GM23248 (cell line): ENCODE data around the gene HOXA6. TPM values are rescaled to one million over a fixed set of nuclear protein-coding genes. Genes with fewer than 3 reads are reported as not detected.
A peak's percentile ranks its signal among the peaks of the same experiment; 100 is the strongest.

Source experiments
- DNase-seq: peaks from one replicate; pipeline ENCODE4 v3.0.0-alpha.2; 2015
- H2AFZ ChIP-seq: fragments of 200-600 bp; sonication (generic); 2 replicates; pipeline ENCODE4 v1.6.1; 2016; ENCODE audit warnings: antibody characterized with exemption
- H3F3A ChIP-seq: fragments of 200-600 bp; sonication (generic); 2 replicates; pipeline ENCODE4 v1.6.1; 2016; ENCODE audit warnings: mild to moderate bottlenecking, antibody characterized with exemption, mixed run types; ENCODE audit not compliant: insufficient read depth
- H3K27ac ChIP-seq: fragments of 200-600 bp; sonication (generic); 2 replicates; pipeline ENCODE4 v1.5.1; 2016; ENCODE audit warnings: mild to moderate bottlenecking
- H3K27me3 ChIP-seq: fragments of 200-600 bp; sonication (generic); replicated peaks from 2 replicates; pipeline ENCODE4 v1.6.1; 2016; ENCODE audit warnings: mild to moderate bottlenecking; ENCODE audit not compliant: insufficient read depth
- H3K36me3 ChIP-seq: fragments of 200-600 bp; sonication (generic); 2 replicates; pipeline ENCODE4 v1.6.1; 2016; ENCODE audit warnings: low read depth, mild to moderate bottlenecking
- H3K4me1 ChIP-seq: fragments of 200-600 bp; sonication (generic); 2 replicates; pipeline ENCODE4 v1.6.1; 2016; ENCODE audit warnings: mild to moderate bottlenecking; ENCODE audit not compliant: insufficient read depth
- H3K4me2 ChIP-seq: fragments of 200-600 bp; sonication (generic); one replicate; pipeline ENCODE4 v1.6.1; 2016; ENCODE audit warnings: mild to moderate bottlenecking; ENCODE audit not compliant: unreplicated experiment
- H3K4me3 ChIP-seq: fragments of 200-600 bp; sonication (generic); 2 replicates; pipeline ENCODE4 v1.5.1; 2016; ENCODE audit warnings: mild to moderate bottlenecking
- H3K79me2 ChIP-seq: fragments of 200-600 bp; sonication (generic); 2 replicates; pipeline ENCODE4 v1.6.1; 2016; ENCODE audit warnings: mild to moderate bottlenecking; ENCODE audit not compliant: insufficient read depth
- H3K9ac ChIP-seq: fragments of 200-600 bp; sonication (generic); 2 replicates; pipeline ENCODE4 v1.6.1; 2016; ENCODE audit warnings: mild to moderate bottlenecking
- H3K9me2 ChIP-seq: fragments of 200-600 bp; sonication (generic); 2 replicates; pipeline ENCODE4 v1.6.1; 2016; ENCODE audit warnings: mixed run types, mild to moderate bottlenecking, moderate library complexity; ENCODE audit not compliant: insufficient read depth
- H3K9me3 ChIP-seq: fragments of 200-600 bp; sonication (generic); one replicate; pipeline ENCODE4 v1.6.1; 2017; ENCODE audit warnings: low read depth
- H4K20me1 ChIP-seq: fragments of 200-600 bp; sonication (generic); 2 replicates; pipeline ENCODE4 v1.6.0; 2016; ENCODE audit not compliant: insufficient read depth
- EZH2 ChIP-seq: fragments of 200-600 bp; sonication (generic); IDR thresholded peaks from 2 replicates; pipeline ENCODE4 v1.6.1; 2018; ENCODE audit warnings: antibody characterized with exemption, mild to moderate bottlenecking; ENCODE audit not compliant: insufficient read depth, poor library complexity, severe bottlenecking
- EZH2phosphoT487 ChIP-seq: fragments of 200-600 bp; sonication (generic); IDR thresholded peaks from 2 replicates; pipeline ENCODE4 v1.6.1; 2018; ENCODE audit warnings: antibody characterized with exemption, moderate library complexity, mild to moderate bottlenecking, low read depth; ENCODE audit not compliant: insufficient read depth
- WGBS, 2 experiments: methylation state at CpG; one replicate each; pipeline ENCODE4 v1.1.6; 2015 to 2017; ENCODE audit warnings: low lambda C conversion rate in 2 of 2, low coverage in 1 of 2; ENCODE audit errors: missing lambda C conversion rate in 2 of 2; 5-methylcytosine and 5-hydroxymethylcytosine counted together
- in situ Hi-C: fragments of 300-500 bp; cut with MboI; formaldehyde crosslinking; loops from 2 replicates; pipeline ENCODE4 v1.15.0; 2020
- polyA plus RNA-seq: library from polyadenylated mRNA; unstranded; fragments of >200 nt; fragmentation: Nextera tagmentation; extraction: Ambion mirVana; gene quantifications from 2 replicates; pipeline ENCODE4 v1.2.1, GENCODE V29; 2016
- total RNA-seq: library from RNA; depleted of rRNA; stranded (reverse); fragments of >200 nt; shearing (Covaris generic); gene quantifications from 2 replicates; pipeline ENCODE4 v1.2.3, GENCODE V29; 2014

Gene HOXA6
- total and polyA plus RNA-seq, 2 experiments from 2014 or later, result 3.2 to 3.5 TPM

DNA sequence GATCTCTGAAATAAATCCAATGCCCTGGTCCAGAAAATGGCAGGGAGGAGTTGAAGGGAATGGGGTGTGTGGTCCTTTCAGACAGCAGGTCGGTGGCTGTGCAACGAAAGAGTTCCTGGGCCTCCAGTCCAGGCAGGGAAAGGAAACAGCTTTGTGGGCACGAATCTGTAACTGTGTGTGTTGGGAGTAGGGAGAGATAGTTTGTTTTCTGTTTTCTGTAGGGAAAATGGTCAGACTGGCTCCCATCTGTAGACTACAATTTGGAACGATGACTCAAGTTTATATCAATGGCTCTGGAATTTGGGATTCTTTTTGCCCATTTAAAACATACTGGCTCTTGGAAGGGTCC lies 20.3 kb upstream of the HOXA6 start:
- in situ Hi-C loops, result loop anchor here (10.0 kb wide), 1 partner anchor 973 kb away; no protein-coding TSS in a partner anchor
- peak overlapping the region; percentile 83 for H3K4me3 ChIP-seq

DNA sequence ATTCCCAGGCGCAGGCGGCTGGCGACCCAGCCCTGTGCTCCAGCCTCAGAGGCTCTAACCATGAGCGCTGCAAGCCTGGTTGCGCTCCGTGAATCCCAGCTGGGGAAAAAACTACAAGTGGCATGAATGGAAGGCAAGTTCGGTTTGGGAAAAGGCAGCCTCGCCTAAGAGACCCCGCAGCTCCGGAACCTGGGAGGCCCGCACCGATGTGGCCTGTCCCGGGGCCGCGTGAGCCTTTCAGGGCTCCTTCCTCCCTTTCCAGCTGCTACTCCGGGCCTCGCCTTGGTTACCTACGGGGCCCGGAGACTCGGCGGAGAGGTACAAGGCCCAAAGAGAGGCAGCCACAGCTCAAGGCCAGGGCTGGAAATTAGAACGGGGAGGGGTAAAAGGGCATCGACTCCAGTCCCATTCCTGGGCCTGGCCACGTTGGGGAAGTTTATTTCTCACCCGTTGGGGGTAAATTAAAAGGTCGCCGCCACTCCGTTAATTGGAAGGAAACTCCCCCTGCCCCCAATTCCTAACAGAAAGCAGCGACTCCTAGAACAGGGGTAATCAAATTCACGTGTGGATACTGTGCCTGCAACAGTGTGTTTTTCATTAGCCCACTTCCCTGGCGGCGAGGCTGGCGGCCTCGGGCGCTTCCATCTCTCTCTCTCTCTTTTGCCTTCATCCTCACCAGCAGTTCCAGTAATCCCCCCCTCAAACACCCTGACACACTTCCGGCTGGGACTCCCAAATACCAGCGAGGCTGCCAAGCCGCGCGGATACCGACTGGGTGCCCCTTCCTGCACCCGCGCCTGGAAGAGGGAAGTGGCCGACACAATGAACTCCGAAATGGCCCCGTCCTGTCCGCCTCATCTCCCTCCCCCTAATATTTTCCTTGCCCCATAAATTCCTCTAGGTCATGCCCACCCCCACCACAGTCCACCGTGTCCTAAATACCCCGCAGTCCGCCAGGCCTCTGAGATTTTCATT lies 19.2 kb upstream of the HOXA6 start:
- peak overlapping the region; percentile 99 for H3K27ac ChIP-seq
- H3K4me3 ChIP-seq, result peak overlapping the region; percentile 83
- WGBS, 2 experiments, result 1% methylated on average over 49 to 50 of the region's 50 CpGs
- no peaks in the 10 kb centered on the region for H4K20me1 ChIP-seq
- H3K9me2 ChIP-seq, result no peaks in the 10 kb centered on the region
- peaks cover 14% of the 10 kb centered on the region; the same call in 1 of the 2 replicates for H3K36me3 ChIP-seq
- H3K9me3 ChIP-seq, result no peaks in the 10 kb centered on the region
- H3F3A ChIP-seq, result peaks cover 19% of the 10 kb centered on the region
- peak overlapping the region; percentile 100 for H3K4me2 ChIP-seq
- H2AFZ ChIP-seq, result peak overlapping the region; percentile 44
- TF ChIP-seq EZH2phosphoT487 (no peak), EZH2 (no peak)
- peak overlapping the region; percentile 98 for H3K9ac ChIP-seq
- peak; percentile 73 for DNase-seq
- H3K4me1 ChIP-seq, result peaks cover 7% of the 10 kb centered on the region
- in situ Hi-C loops, result loop anchor here (10.0 kb wide), 1 partner anchor 972 kb away; no protein-coding TSS in a partner anchor
- no peaks in the 10 kb centered on the region for H3K27me3 ChIP-seq
- peaks cover 100% of the 10 kb centered on the region for H3K79me2 ChIP-seq

More for the DNA sequence above, 20.3 kb upstream of the HOXA6 start:
- Histone ChIP-seq H4K20me1 (no peaks in the 10 kb centered on the region), H3K9me2 (no peaks in the 10 kb centered on the region), H3K4me2 (peak overlapping the region; percentile 100), H3K27ac (peak overlapping the region; percentile 99), H2AFZ (0 out of 2 replicates have a peak overlapping the region, but pooled peaks have one; percentile 41), H3F3A (peaks cover 12% of the 10 kb centered on the region), H3K79me2 (peaks cover 100% of the 10 kb centered on the region), H3K9ac (peak overlapping the region; percentile 98), H3K9me3 (no peaks in the 10 kb centered on the region), H3K4me1 (peaks cover 7% of the 10 kb centered on the region), H3K27me3 (no peaks in the 10 kb centered on the region), H3K36me3 (peaks cover 10% of the 10 kb centered on the region; the same call in 1 of the 2 replicates)
- peak; percentile 81 for DNase-seq
- no peak for TF ChIP-seq EZH2phosphoT487
- TF ChIP-seq EZH2, result no peak
- WGBS, 2 experiments, result 0 to 3% methylated on average over 4 of the region's 4 CpGs

DNA sequence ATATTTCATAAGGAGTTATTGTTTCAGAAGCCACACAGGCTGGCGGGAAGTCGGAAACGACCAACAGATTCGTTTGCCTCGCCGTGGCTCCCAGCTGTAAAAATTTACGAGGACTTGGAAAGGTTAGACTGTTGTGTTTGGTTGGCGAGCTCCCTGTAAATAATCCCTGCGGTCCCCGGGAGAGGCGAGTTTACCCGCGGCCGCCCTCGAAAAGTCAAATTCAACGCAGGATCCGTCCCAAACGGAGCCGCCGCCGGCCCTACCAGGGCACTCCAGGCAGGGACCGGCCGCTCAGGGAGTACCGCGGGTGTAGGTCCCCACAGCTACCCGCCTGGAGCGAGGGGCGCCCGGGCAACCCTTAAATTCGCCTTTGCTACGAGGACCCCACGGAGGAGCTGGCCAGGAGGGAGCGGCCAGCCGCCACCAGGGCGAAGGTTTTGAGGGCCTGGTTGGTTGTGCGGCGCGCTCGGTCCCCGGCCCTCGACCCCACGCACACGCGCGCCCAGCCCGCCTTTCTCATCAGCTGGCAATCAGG lies 18.5 kb upstream of the HOXA6 start:
- no peaks in the 10 kb centered on the region for H3K9me3 ChIP-seq
- H3K27me3 ChIP-seq, result no peaks in the 10 kb centered on the region
- TF ChIP-seq EZH2 (no peak), EZH2phosphoT487 (no peak)
- H3K9me2 ChIP-seq, result no peaks in the 10 kb centered on the region
- H3K27ac ChIP-seq, result peak overlapping the region; percentile 99
- H3K36me3 ChIP-seq, result peaks cover 14% of the 10 kb centered on the region; the same call in 1 of the 2 replicates
- peak overlapping the region; percentile 98 for H3K9ac ChIP-seq
- peaks cover 99% of the 10 kb centered on the region for H3K79me2 ChIP-seq
- DNase-seq, result peak; percentile 65
- H3K4me2 ChIP-seq, result peak overlapping the region; percentile 100
- peak overlapping the region; percentile 83 for H3K4me3 ChIP-seq
- H3K4me1 ChIP-seq, result peaks cover 7% of the 10 kb centered on the region
- 0 to 1% methylated on average over 30 to 45 of the region's 46 CpGs for WGBS, 2 experiments
- in situ Hi-C loops, result loop anchor here (10.0 kb wide), 1 partner anchor 971 kb away; no protein-coding TSS in a partner anchor
- peak overlapping the region; percentile 75 for H2AFZ ChIP-seq
- H3F3A ChIP-seq, result peaks cover 19% of the 10 kb centered on the region
- no peaks in the 10 kb centered on the region for H4K20me1 ChIP-seq
